Pancreas (tissue), 10 donors: ENCODE measurements around the gene RNF14. TPM values are rescaled to one million over a fixed set of nuclear protein-coding genes. Genes with fewer than 3 reads are reported as not detected.

Experiments used
- ATAC-seq, 4 donors: fragments of 200-7000 bp; cut with Tn5 transposase; one replicate each; pipeline versions ENCODE4 v1.8.0 to v1.9.1; 2020; ENCODE audit warnings: mild to moderate bottlenecking in 4 of 4, moderate library complexity in 4 of 4
- DNase-seq, 6 donors: peaks; one replicate each; pipeline ENCODE4 v3.0.0-alpha.2; 2020
- FAIRE-seq: peaks from 2 replicates; lab custom pipeline; 2012; peaks lifted over from hg19 to GRCh38; lab: Jason Lieb, UNC
- H3K27ac ChIP-seq, 4 donors: fragments of 200-600 bp; sonication (generic); 1 replicate in 3 of 4; 2 replicates in 1 of 4; pipeline versions ENCODE4 v1.5.0 to v1.8.0; 2020
- H3K27me3 ChIP-seq, 4 donors: fragments of 200-600 bp; one replicate each; pipeline ENCODE4 v1.8.0; 2021
- H3K36me3 ChIP-seq, 3 donors: fragments of 200-600 bp; sonication (generic) in 1 of 3; one replicate each; pipeline versions ENCODE4 v1.5.0 to v1.8.0; 2020 to 2021
- H3K4me1 ChIP-seq, 3 donors: fragments of 200-600 bp; one replicate each; pipeline ENCODE4 v1.8.0; 2021
- H3K4me3 ChIP-seq, 4 donors: fragments of 200-600 bp; sonication (generic) in 2 of 4; one replicate each; pipeline versions ENCODE4 v1.5.0 to v1.8.0; 2020 to 2021
- H3K9me3 ChIP-seq, 4 donors: fragments of 200-600 bp; one replicate each; pipeline ENCODE4 v1.8.0; 2021
- CTCF ChIP-seq, 4 donors: fragments of 200-600 bp; sonication (generic) in 3 of 4; IDR thresholded peaks; one replicate each; pipeline versions ENCODE4 v1.5.0 to v1.8.0; 2021; ENCODE audit warnings: antibody characterized with exemption in 4 of 4
- WGBS, 2 donors: extraction: QIAGEN DNeasy Blood & Tissue Kit; methylation state at CpG; one replicate each; pipeline ENCODE4 v1.1.7; 2013; 5-methylcytosine and 5-hydroxymethylcytosine counted together
- intact Hi-C, 3 donors: fragments of 100-400 bp; cut with DNase I; formaldehyde crosslinking; loops; one replicate each; pipeline versions ENCODE4 v1.11.1 to v1.14.2; 2022
- polyA plus RNA-seq, 2 donors: library from polyadenylated mRNA; stranded (reverse); fragments of 200-250 nt; gene quantifications; one replicate each; pipeline ENCODE4 v1.2.3, GENCODE V29; 2013
- total RNA-seq, 6 donors: library from RNA; stranded (reverse); fragmentation: NEBNext Ultra II Directional in 4 of 6; extraction: Animal tissue kit (Norgen Biotek cat#: 25700) in 4 of 6; gene quantifications; one replicate each; pipeline versions ENCODE4 v1.2.1 to v1.2.4, GENCODE V29; 2021 to 2023
- donor health status: healthy with polysubstance abuse.
- donor health status: DM: no; HTN: no; CAD: no; lungs with moderate emphysema.
- donor health status: DM: no; HTN: no; CAD: no.
- donor health status: control.
- donor health status: control.
- donor health status: Bipolar disorder and iron deficiency.
- donor health status: DM: yes; HTN: yes; CAD: no.
- donor health status: DM: no; HTN: no; CAD: no.
- donor health status: DM: no; HTN: no; CAD: no.
- donor health status: DM: yes; HTN: yes; CAD: no.

The RNF14 gene
- total and polyA plus RNA-seq, 8 donors: 7.8 to 30.4 (median 19.8) TPM

GRCh38 chr5:141976176-141976575, 7.3 kb downstream of the RNF14 start:
- Histone ChIP-seq H3K4me3 (no peak overlapping the region), H3K36me3 (peaks cover 0 to 54% (median 21%) of the 10 kb centered on the region in 3 donors), H3K27ac (no peak overlapping the region), H3K9me3 (no peaks in the 10 kb centered on the region), H3K27me3 (no peaks in the 10 kb centered on the region), H3K4me1 (peaks cover 0 to 4% (median under 1%) of the 10 kb centered on the region in 3 donors)
- no peak for TF ChIP-seq CTCF (IDR thresholded peaks at IDR 0.05)
- intact Hi-C loops: no loop called here
- FAIRE-seq (no peak), ATAC-seq (no peak), DNase-seq (no peak)
- WGBS, 2 donors: 94 to 96% methylated on average over 6 of the region's 6 CpGs

- no peak for ATAC-seq
- Histone ChIP-seq H3K4me1 (peaks cover 0 to 4% (median 0%) of the 10 kb centered on the region in 3 donors), H3K27me3 (no peaks in the 10 kb centered on the region), H3K36me3 (peaks cover 0 to 61% (median 37%) of the 10 kb centered on the region in 3 donors), H3K4me3 (no peak overlapping the region), H3K27ac (no peak overlapping the region), H3K9me3 (no peaks in the 10 kb centered on the region)
- TF ChIP-seq CTCF (IDR thresholded peaks at IDR 0.05): no peak
- no peak for DNase-seq
- FAIRE-seq: no peak
- intact Hi-C loops: no loop called here
Observed at GRCh38 chr5:141978389-141978788, 9.5 kb downstream of the RNF14 start.

- no peaks in the 10 kb centered on the region for H3K9me3 ChIP-seq
- no peak overlapping the region for H3K27ac ChIP-seq
- H3K36me3 ChIP-seq: peaks cover 0 to 49% (median 48%) of the 10 kb centered on the region in 3 donors
- no peak for FAIRE-seq
- H3K27me3 ChIP-seq: no peaks in the 10 kb centered on the region
- H3K4me1 ChIP-seq: no peaks in the 10 kb centered on the region
- TF ChIP-seq CTCF (IDR thresholded peaks at IDR 0.05): no peak
- 27 to 33% methylated on average over 2 of the region's 2 CpGs for WGBS, 2 donors
- intact Hi-C loops: no loop called here
- no peak overlapping the region for H3K4me3 ChIP-seq
- no peak for DNase-seq
- no peak for ATAC-seq
Observed at GRCh38 chr5:141982626-141983025, 13.7 kb downstream of the RNF14 start.

GRCh38 chr5:141986072-141986471, 17.2 kb downstream of the RNF14 start:
- Histone ChIP-seq H3K4me1 (no peaks in the 10 kb centered on the region), H3K36me3 (peaks cover 0 to 31% (median 26%) of the 10 kb centered on the region in 3 donors), H3K4me3 (no peak overlapping the region), H3K27me3 (no peaks in the 10 kb centered on the region), H3K9me3 (no peaks in the 10 kb centered on the region), H3K27ac (no peak overlapping the region)
- intact Hi-C loops: no loop called here
- no peak for DNase-seq
- no peak for ATAC-seq
- no peak for TF ChIP-seq CTCF (IDR thresholded peaks at IDR 0.05)
- FAIRE-seq: no peak

GRCh38 chr5:141989720-141990119, 20.8 kb downstream of the RNF14 start:
- ATAC-seq (no peak), FAIRE-seq (no peak), DNase-seq (no peak)
- Histone ChIP-seq H3K9me3 (no peaks in the 10 kb centered on the region), H3K27me3 (no peaks in the 10 kb centered on the region), H3K36me3 (peaks cover 0 to 14% (median 10%) of the 10 kb centered on the region in 3 donors), H3K27ac (no peak overlapping the region), H3K4me3 (no peak overlapping the region), H3K4me1 (no peaks in the 10 kb centered on the region)
- no peak for TF ChIP-seq CTCF (IDR thresholded peaks at IDR 0.05)
- 0% methylated on average over 1 of the region's 1 CpG for WGBS, 2 donors
- intact Hi-C loops: loop anchor here in 1 of 3 donors (10.0 kb wide), 1 partner anchor 145 kb away; no protein-coding TSS in a partner anchor
